Activated T-helper 9 cell treated with anti-CD3 and anti-CD28 coated beads, Interleukin-2, amount 50 U/mL, for 16 hours (primary cell): ENCODE data around the gene RASSF1.

Experiments used
- DNase-seq: peaks from one replicate; pipeline ENCODE4 v3.0.0-alpha.2; 2020; ENCODE audit warnings: low read depth

Gene RASSF1, protein sequence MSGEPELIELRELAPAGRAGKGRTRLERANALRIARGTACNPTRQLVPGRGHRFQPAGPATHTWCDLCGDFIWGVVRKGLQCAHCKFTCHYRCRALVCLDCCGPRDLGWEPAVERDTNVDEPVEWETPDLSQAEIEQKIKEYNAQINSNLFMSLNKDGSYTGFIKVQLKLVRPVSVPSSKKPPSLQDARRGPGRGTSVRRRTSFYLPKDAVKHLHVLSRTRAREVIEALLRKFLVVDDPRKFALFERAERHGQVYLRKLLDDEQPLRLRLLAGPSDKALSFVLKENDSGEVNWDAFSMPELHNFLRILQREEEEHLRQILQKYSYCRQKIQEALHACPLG

DNA sequence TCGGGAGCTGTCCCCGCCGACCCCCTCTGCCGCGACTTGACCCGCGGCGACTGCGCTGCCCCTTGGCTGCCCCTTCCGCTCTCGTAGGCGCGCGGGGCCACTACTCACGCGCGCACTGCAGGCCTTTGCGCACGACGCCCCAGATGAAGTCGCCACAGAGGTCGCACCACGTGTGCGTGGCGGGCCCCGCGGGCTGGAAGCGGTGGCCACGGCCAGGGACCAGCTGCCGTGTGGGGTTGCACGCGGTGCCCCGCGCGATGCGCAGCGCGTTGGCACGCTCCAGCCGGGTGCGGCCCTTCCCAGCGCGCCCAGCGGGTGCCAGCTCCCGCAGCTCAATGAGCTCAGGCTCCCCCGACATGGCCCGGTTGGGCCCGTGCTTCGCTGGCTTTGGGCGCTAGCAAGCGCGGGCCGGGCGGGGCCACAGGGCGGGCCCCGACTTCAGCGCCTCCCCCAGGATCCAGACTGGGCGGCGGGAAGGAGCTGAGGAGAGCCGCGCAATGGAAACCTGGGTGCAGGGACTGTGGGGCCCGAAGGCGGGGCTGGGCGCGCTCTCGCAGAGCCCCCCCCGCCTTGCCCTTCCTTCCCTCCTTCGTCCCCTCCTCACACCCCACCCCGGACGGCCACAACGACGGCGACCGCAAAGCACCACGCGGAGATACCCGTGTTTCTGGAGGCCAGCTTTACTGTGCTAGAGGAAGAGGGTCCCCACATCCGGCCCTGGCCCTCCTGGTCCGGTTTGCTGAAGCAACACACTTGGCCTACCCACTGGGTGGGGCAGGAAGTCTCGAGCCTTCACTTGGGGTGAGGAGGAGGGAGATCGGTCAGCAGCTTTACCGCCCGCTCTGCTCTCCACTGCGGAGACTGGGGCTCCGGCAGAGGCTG lies at the start of gene RASSF1:
RASSF1 (minus strand) TSS at position 389 of the 882 bp plus-strand sequence; CDS start at position 358, 31 bp downstream.
- peak; percentile 50 for DNase-seq

DNA sequence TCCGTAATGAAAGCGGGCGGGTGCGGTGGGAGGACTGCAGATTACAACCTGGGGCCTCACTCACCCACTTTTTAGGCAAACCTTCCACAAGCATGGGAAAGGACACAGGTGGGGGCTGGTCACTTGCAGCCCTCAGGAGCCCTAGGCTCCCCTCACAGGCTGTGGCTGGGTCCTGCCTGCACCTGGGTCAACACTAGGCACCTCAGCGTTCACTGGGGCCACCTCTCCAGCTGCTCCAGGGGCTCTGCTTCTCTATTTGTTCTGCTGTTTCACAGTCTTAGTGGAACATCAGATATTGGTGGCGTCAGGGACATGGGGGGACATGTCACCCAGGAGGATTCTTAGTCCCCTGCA lies 48.8 kb upstream of the RASSF1 start:
- DNase-seq, result no peak

DNA sequence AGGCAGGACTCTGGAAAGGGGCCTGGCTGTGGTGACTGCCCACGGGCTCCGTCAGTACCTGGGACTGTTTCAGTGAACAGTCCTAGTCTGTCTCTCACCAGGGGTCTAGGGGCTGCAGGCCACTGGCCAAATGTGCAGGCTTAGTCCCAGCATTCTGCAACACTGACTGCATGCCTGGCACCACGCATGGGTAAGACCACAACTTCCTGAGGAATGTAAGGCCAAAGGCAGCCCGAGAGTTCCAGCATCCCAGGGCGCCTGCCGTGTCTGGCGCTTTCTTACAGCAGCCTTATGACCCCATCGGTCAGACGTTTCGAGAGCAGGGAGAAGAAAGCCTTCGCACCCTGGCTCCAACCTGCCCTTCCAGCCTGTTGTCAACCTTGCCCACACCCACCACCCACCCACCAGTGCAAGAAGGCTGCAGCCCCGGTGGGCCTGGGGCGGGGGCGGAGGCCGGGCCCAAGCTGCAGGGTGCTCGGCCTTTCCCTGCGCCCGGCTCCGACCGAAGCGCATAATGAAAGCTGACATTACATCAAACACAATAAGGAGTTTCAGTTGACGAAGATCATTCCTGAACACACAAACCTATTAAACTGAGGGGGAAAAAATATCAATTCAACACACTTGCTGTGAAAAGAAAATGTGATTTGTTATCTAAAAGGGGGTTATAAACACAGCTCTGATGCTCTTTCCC lies 48.2 kb upstream of the RASSF1 start:
- DNase-seq, result no peak

DNA sequence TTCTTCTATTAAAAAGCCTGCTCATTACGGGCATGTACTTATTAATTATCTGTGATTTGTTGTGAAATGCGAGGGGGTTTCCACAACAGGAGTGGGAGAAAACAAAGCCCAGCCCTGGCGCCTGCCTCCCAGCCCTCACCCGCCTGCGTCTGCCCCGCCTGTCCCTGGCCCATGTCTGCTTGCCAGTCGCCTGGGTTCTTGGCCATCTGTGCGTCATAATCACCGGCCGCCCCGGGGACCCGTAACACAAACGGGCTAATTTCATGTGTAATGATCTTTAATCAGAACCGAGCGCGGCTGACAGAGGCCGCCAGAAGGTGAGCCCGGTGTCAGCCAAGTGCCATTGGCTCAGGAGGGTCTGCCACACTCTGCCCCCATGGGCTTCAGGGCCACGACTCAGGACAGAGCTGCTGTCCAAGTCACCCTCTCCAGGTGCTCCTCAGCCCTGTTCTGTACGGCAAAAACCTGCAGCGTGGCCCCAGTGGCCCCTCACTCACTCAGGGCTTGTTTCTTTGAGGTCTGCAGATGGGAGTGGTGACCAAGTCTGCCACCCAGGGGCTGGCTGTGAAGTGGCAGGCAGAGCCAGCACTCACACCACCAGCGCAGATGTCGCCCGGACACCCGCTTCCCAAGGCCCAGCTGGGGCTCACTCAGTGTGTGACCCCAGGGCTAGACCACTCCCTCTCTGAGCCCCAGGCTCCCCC lies 47.5 kb upstream of the RASSF1 start:
- no peak for DNase-seq

DNA sequence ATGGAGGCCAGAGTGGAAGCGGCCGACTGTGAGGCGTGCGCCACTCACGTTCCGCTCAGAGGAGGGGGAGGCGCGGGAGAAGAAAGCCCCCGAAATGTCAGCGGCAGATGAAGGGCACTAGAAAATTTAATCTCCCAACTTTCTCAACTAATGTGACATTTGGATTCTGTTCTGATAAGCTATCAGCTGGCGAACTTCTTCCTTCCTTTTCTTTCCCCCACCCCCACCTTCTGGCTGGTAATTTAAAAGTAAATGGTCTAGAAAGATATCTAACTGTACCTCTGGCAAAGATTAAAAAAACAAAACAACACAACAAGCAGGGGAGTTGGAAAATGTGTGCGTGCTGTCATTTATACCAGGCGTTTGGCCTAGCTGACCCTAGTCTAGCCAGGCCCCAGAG lies 45.1 kb upstream of the RASSF1 start:
- DNase-seq, result no peak

DNA sequence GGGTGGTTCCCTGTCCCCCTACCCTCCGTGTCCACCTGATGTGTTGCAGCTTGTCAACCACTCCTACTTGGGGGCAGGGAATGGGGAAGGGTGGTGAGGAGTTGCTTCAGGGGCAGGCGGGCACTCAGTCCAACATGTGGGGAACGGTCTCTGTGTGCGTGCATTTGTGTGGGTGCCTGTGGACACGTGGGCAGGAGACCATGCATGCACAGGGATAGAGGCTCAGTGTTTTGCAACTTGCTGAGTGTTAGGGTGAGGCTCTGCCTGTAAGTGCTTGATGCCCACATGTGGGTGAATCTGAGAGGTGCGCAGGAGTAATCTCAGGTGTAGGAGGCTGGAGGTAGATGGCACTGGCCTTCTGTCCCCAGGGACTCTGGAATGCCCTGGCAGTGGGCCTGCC lies 43.1 kb upstream of the RASSF1 start:
- DNase-seq, result no peak

DNA sequence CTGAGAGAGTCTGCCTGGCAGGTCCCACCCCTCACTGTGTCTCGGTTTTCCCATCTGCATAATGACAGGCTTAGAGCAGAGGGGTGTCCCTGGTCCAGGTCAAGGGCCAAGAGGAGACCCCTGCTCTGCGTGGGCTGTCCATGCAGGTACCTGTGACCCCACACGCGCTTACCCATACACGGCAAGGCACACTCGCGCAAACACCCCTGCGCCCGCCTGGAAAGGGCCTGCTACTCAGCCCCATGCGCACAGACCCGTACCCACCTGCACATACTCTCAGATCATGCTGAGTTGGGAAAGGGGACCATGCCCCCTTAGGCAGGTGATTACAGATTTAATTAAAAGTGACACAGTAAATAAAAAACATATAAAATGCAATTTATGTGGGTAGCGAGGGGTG lies 42.1 kb upstream of the RASSF1 start:
- DNase-seq, result no peak

DNA sequence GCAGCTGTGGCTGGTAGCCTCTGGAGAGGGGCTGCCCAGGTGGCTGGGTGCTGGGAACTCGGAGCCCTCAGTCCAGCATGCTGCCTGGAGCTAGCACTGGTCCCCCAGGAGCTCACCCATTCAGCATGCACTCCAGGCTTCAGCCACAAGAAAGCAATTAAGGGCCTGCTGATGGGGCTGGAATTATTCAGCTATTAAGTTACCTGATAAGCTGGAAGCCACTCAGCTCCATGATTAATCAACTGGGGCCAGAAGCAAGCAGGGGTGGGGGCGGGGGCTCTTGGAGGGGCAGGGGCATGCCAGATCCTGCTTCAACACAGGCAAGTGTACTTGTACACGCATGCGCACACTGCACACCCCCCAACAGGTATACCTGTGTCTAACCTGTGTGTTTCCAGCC lies 40.7 kb upstream of the RASSF1 start:
- DNase-seq, result no peak

DNA sequence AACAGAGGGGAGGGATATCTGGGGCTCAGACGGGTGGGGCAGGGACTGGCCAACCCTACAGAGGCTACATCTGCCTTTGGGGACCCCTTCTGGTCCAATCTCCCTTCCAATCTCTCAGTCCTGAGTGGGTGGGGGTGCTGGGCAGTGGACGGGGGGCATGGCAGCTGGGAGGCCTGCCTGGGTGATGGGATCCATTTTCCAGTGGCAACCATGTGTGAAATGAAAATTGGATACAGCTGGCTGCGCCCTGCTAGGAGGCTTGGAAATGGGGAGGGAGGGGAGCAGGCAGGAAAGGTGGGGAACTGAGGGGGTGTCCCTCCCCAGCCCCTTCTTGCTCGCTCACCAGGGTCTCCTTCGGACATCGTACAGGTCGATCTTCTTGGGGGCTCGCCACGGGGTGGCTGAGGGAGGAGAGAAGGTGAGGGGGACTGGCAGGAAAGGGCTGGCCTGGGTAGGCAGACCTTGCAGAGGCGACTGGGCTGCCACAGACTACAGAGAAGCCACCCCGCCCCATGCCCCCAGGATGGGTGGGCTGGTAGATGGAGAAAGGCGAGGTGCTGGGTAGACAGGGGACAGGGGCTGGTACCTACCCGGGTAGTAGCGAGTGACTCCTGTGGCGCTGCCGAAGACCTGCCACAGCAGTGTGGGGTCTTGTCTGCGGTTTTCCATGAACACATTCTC lies 39.9 kb upstream of the RASSF1 start:
- DNase-seq, result no peak

DNA sequence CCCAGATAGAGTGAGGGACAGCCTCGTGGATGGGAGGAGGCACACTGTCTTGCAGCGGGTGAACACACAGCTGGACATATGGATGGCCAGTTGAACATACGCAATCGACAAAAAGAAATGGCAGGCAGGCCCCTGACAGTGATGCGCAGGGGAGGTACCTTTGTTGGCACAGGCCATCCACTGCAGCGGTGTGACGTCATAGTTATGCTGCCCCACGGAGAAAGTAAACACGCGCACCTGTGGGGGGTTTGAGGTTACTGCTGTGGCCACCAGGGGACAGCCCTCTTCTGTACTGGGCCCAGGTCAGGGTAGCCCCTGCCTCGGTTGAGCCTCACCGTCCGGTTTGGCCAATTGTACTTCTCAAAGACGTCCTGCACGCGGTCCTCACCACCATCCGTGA lies 38.1 kb upstream of the RASSF1 start:
- no peak for DNase-seq

DNA sequence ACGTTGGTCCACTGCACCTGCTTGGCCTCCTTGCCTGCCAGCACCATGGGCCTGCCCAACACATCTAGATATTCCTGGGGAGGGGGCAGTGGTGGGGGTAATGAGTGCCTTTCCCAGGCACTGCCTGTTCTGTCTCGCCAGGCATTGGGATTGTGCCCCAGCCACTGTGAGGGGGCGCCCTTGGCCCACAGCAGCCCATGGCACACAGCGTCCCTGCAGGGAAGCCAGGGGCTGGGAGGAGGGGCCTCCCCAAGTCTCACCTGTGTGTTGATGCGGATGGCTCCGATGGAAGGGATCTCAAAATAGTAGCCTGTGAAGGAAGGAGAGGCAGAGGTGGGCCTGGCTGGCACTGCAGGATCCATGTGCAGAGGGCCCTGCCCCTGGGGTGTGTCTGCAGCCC lies 37.4 kb upstream of the RASSF1 start:
- no peak for DNase-seq

DNA sequence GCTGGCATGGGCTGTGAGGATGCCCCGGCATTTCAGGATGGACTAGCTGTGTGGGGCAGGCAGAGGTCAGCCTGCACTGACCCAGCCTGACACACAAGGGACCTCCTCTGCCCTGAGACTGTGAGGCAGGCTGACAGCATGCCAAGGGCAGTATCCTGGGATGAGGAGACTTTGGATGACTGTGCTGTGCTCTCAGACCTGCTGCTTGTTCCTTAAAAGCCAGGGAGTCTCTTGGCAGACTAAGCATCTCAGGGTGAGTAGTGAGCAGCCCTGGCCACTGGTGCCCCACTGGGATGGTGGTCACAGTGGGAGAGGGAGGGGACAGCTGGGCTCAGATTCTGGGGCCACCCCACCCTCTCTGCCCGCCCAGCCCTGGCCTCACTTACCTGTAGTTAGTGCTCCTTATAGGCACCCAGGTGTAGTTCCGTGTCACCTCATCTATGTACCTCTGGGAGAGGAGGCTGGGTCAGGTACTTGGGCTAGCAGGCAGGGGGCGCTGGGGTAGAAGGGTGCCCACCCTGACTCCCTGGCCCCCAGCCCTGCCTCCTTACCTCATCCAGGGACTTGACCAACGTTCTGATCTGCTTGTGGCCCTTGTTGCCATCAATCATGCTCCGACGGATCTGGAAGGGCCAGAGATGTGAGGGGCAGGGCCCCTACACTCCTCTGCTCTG lies 34.8 kb upstream of the RASSF1 start:
- no peak for DNase-seq

DNA sequence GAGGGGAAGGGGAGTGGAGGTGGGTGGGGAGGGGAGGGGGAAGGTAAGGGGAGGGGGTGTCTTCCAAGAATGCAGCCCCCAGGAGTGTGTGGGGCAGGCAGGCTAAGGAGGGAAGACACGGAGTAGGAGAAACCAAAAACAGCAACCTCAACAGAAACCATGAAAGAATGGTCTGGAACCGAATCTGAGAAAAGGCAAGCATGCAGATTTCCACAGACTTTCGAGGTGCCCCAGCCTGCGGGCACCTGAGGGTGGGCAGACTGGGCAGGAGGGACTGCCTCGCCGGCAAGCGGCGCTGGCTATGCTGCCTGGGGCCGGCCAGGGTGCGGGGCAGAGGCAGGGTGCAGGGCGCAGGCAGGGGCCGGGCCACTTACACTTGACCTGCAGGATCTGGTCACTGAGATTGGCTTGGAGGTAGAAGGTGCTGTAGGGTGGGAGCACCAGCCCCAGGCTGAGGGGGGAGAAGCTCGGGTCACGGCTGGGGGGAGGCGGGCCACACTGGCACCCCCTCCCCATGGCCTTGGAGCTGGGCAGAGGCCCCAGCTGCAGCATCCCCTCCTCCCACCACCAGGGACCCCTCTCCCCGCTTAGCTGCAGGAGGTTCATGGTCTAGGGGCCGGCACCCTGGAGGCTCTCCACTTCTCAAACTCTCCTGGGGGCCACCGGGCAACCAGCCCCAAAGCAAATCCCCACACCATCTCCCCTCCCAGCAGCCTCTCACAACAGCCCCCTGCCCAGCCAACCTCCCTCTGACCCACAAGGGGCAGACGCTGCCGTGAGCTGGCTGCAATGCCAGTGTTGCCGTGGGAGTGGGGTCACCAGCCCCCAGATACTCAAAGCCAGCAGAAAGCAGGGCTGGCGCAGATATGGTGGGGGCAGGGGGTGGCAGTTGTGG lies 34.0 kb upstream of the RASSF1 start:
- no peak for DNase-seq

DNA sequence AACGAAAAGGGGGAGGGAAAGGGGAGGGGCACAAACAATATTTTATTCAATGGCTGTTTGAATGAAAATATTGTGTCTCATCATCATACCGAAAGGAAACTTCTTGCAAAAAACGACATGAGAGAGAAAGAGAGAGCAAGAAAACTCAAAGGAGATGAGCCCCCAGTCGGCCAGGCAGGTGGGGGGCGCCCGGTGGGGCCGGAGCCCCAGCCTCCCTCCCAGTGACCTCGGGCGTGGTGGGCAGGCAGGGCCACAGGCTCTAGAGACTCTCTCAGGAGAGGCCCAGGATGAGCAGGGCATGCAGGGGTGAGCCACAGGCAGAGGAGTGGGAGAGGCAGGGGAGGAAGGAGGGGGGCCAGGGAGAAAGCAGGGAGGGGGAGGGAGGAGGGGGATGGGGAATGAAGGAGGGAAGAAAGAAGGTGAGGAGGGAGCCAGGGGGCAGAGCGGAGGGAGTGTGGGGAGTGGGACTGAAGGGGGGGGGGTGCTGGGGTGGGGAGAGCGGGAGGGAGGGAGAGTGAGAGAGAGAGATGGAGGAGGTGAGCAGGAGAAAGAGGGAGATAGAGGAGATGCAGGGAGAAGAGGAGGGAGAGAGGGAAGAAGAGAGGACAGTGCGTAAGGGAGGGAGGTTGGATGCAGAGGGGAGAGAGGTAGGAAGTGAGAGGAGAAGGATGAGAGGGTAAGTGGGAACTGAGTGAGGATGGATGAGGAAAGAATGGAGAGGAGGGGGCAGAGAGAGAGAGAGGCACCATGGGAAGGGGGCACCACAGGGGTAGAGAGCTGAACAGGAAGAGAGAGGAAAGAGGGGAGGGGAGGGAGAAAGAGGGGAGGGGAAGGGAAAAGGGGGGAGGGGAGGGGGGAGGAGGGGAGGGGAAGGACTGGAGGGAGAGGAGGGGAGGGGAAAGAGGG lies 32.8 kb upstream of the RASSF1 start:
- DNase-seq, result no peak

DNA sequence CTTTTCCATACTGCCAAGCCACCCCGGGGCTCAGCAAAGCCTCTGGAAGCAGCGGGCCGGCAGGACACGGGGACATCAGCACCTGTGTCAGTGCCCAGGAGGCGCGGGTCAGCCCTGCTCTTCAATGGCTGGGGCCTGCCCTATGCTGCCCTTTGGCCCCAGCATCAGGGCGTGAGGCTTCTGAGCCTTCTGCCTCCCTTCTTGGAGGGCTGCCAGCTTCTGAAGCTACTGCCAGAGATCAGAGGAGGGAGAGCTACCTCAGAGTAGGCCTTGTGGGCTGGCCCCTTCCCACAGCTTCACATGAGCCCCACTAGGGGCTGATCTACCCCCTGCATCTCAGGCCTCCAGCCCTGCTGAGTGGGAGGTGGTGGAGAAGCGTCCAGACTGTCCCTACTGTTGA lies 31.7 kb upstream of the RASSF1 start:
- DNase-seq, result no peak

DNA sequence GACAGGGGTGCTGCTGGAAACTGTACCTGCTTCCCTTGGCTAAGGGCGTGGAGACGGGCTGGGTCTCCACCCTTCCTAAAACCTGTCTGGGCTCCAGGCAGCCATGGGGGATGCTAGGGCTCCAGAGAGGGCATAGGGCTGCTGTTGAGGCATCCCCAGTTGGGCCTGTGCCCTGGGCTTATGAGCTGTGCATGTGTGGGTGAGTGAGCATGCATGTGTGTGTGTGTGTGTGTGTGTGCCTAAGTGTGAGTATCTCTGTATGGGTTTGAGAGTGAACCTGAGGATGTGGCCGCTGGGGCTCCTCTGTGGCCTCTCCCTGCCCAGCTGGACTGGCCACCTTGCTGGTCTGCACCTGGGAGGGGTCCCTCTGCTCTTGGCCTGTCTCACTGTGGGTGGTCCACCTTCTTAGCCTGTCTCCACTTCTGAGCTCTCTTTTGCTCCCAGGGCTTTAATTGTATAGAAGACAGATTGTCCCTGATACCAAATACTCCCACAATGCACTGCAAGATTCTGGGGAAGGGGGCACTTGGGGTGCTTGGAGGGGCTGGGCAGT lies 30.6 kb upstream of the RASSF1 start:
- DNase-seq, result no peak

DNA sequence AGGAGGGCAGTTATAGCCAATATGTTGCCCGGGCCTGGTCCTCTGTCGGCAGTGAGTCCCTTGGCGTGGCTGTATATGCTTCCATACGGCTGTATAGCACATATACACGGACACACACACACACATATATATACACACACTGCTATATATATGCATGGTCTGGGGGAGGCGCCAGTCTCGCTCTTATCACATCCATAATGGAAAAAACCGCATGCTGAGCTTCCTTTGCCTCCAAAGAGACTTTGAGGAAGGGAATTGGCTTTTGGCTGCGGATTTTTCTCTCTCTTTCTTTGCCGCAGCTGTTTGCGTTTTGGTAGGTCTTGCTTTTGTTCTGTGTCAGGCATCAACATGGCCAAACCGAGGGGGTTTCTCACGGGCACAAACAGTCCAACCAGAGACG lies 30.0 kb upstream of the RASSF1 start:
- no peak for DNase-seq

DNA sequence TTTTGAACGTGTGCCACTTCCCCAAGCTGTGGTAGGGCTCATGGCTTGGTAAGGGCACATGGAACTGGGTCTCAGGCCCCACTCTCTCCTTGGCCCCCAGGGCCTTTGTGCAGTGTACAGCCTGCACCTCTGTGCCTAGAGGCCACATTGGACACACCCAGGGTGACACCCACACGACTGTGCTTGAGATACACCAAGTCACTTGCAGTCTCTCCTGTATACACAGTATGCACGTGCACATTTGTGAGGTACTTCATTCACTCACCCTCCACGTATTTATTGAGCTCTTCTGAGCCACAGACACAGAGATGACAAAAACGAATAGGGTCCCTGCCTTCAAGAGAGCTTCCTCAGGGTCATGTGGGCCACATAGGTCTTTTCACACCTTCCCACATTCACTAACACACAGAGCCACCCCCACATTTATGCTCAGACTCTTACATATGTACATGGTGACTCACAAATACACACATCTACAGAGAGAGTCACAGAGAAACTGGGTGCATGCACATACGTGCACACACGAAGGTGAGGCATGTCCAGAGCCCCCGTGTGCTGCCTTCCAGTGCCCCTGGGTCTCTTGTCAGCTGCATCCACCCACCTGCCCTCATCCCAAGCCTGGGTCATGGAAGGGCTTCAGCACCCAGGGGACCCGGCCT lies 28.5 kb upstream of the RASSF1 start:
- DNase-seq, result no peak
